HG03108 (cell line): Measurements from ENCODE around the gene CLEC16A.

Experiments used
- ATAC-seq: cut with Tn5 transposase; IDR thresholded peaks from one replicate; pipeline ENCODE4 v1.9.1; 2021; ENCODE audit warnings: moderate library complexity; ENCODE audit not compliant: unreplicated experiment

Gene CLEC16A

GRCh38 chr16:10944249-10945064 lies at the start of gene CLEC16A:
CLEC16A (plus strand) TSS chr16:10944564; CDS start chr16:10944718, 154 bp downstream.
- ATAC-seq = peak; percentile 56

GRCh38 chr16:10895053-10895946 lies 49.1 kb upstream of the CLEC16A start:
- no peak for ATAC-seq

- no peak for ATAC-seq
These were observed 48.2 kb upstream of the CLEC16A start for GRCh38 chr16:10896165-10896564.

GRCh38 chr16:10896723-10897122 lies 47.6 kb upstream of the CLEC16A start:
- no peak for ATAC-seq

- ATAC-seq = no peak
These were observed 47.2 kb upstream of the CLEC16A start for GRCh38 chr16:10897134-10897533.

- ATAC-seq = no peak
These were observed 41.4 kb upstream of the CLEC16A start for GRCh38 chr16:10902999-10903398.

GRCh38 chr16:10906482-10906881 lies 37.9 kb upstream of the CLEC16A start:
- ATAC-seq = no peak

GRCh38 chr16:10906914-10907756 lies 37.2 kb upstream of the CLEC16A start:
- no peak for ATAC-seq

- ATAC-seq = no peak
These were observed 36.7 kb upstream of the CLEC16A start for GRCh38 chr16:10907757-10908045.

- ATAC-seq = no peak
These were observed 33.1 kb upstream of the CLEC16A start for GRCh38 chr16:10911267-10911666.

GRCh38 chr16:10916534-10916933 lies 27.8 kb upstream of the CLEC16A start:
- ATAC-seq = no peak

- no peak for ATAC-seq
These were observed 25.9 kb upstream of the CLEC16A start for GRCh38 chr16:10918294-10919002.

GRCh38 chr16:10919003-10919351 lies 25.4 kb upstream of the CLEC16A start:
- no peak for ATAC-seq

GRCh38 chr16:10920726-10921427 lies 23.5 kb upstream of the CLEC16A start:
- ATAC-seq = no peak

GRCh38 chr16:10921536-10922327 lies 22.6 kb upstream of the CLEC16A start:
- ATAC-seq = no peak

GRCh38 chr16:10922328-10923145 lies 21.8 kb upstream of the CLEC16A start:
- no peak for ATAC-seq

- no peak for ATAC-seq
These were observed 21.2 kb upstream of the CLEC16A start for GRCh38 chr16:10923146-10923649.

- ATAC-seq = no peak
These were observed 20.6 kb upstream of the CLEC16A start for GRCh38 chr16:10923650-10924214.
